Measurements from ENCODE around the gene GDAP2. TPM values are rescaled to one million over a fixed set of nuclear protein-coding genes. Genes with fewer than 3 reads are reported as not detected.

GDAP2 gene
- total RNA-seq = 8.9 and 10.6 TPM in 2 replicates

GRCh38 chr1:117929343-117930172 lies at the start of gene GDAP2, which contains the start of gene WDR3:
Gene GDAP2, minus strand, starts transcription at chr1:117929621. Its CDS starts 9,264 bp downstream, at chr1:117920357.
Gene WDR3, plus strand, starts transcription at chr1:117929739. Its CDS starts 3,581 bp downstream, at chr1:117933320.

Other genes starting within 250 kb of the GDAP2 start
- gene WDR3, start 118 bp upstream of the GDAP2 start, total RNA-seq = 8.6 and 30.0 TPM in 2 replicates

Data from myometrial cell (primary cell).